HG02610 (cell line): Measurements from ENCODE around the gene S100P.

Experiments used
- ATAC-seq: cut with Tn5 transposase; IDR thresholded peaks from one replicate; pipeline ENCODE4 v1.9.1; 2021; ENCODE audit warnings: mild to moderate bottlenecking, moderate library complexity; ENCODE audit not compliant: unreplicated experiment

Gene S100P

DNA sequence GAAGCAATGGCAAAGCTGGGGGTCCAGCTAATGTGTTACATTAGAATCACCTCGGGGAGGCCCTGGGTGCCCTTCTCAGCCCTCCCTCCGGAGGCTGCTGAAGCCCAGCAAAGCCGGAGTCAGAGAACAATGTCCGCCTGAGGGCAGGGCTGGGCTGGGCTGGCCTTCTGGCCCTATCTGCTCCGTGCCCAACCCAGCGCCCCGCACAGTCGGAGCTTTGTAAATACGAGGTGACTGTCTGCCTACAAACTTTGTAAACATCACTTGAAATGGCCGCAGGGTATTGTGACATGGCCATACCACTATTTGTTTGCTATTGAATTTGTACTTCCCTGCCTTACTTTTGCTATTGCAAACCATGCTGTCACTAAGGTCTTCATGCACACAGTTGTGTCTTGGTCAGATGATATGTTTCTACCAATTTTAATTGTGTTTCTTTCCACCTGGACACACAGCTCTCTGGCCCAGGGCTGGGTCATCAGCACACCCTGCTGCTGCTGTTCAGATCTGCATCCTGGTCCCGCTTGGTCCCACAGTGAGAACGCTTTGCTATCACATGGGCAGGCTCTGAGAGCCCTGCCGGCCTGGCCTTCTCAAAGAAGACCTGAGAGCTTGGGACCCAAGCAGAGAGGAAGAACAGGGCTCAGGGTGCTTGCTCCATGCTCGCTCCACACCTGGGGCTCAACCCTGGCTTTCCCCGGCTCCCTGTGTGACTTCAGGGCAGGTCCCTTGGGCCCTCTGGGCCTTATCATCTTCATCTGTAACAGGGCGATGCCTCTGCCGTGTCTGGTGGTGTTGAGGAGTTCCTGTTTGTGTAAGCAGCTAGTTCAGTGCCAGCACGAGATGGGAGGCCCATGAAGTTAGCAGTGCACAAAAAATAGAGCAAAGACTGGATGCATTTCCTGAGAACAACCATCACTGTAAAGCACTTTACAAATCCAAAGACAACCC, 2.3 kb downstream of the S100P start:
- no peak for ATAC-seq

DNA sequence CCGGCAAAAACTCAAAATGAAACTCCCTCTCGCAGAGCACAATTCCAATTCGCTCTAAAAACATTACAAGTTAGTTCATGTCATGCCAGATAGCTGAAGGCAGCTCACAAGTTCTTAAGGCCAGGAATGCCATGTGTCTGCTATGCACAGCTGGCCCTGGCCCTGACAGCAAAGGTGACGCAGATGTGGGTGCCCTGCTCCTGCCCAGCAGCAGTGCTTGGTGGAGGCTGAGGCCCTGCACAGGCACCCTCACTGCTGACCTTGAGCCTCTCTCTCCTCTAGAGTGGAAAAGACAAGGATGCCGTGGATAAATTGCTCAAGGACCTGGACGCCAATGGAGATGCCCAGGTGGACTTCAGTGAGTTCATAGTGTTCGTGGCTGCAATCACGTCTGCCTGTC, 2.9 kb downstream of the S100P start:
- ATAC-seq, result no peak

DNA sequence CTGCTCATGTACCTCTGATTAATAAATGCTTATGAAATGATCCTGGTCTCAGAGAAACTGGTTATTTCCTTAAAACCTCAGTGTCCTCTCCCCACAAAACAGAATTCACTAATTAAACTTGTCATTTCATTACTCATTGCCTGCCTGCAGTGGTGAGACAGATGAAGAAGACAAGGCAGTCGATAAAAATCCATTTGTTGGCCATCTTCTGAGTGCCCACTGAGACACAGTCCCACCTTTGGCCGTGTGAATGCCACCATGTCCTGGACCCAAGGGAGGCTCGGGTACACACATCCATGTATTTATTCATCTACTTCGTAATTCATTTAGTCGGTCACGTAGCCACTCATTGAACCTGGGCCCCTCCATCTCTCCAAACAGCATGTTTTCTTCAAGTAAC, 3.5 kb downstream of the S100P start:
- no peak for ATAC-seq

DNA sequence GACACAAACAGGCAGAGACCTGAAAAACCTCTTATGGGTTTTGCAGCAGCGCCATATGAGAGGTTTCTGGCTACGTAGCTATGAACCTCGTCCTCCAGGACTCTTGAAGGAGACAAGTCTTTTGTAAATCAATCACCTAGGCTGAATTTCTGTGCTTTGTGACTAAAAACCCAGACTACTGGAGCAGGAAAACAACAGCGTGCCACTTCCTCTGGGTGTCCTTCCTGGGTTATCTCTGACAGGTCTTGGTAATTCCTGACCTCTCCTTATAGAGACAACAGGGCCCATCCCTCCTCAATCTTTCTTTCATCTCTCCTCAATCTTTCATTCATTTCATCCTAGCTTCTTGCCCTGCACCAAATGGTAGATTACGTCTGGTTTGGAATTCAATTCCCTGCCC, 5.7 kb downstream of the S100P start:
- ATAC-seq, result no peak

DNA sequence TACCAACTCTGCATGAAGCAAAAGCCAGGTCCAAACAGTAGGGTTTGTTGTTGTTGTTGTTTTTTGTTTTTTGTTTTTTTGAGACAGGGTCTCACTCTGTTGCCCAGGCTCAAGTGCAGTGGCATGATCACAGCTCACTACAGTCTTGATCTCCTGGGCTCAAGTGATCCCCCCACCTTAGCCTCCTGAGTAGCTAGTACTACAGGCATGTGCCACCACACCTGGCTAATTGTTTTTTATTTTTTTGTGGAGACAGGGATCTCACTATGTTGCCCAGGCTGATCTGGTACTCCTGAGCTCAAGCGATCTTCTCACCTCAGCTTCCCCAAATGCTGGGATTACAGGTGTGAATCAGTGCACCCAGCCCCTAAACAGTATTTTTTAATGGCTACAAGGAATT, 6.2 kb downstream of the S100P start:
- no peak for ATAC-seq

DNA sequence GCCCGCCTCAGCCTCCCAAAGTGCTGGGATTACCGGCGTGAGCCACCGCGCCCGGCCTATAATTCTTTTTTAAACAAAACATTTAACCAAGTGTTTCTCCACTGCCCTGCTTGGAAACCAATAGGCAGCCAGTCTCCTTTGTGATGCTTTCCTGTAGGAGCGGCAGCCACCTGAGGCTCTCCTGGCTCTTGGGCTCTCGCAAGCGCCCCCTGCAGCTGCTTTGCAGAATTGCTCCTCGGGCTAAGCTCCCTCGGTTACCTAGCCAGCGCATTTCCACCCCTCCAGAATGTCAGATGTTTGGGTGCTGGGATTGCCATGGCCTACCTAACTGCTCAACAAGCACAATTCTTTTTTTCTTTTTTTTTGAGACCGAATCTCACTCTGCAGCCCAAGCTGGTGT, 7.7 kb downstream of the S100P start:
- no peak for ATAC-seq

DNA sequence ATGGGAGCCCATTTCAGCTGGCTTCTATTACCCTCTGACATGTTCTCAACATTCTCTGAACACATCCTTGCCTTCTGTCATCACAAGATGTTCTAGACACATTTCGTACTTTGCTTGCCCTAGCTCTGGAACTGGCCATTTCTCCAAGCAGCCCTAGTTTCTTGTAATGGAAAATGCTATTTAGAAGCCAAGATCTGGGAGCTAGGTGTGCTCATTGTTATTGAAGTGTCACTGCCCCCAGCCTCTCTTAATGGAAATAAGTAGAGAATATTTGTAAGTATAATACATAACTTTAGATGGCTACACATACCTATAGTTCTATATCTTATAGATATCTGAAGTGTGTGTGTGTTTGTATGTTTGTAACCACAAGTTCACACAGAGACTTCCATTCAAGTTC, 9.1 kb downstream of the S100P start:
- ATAC-seq, result no peak

DNA sequence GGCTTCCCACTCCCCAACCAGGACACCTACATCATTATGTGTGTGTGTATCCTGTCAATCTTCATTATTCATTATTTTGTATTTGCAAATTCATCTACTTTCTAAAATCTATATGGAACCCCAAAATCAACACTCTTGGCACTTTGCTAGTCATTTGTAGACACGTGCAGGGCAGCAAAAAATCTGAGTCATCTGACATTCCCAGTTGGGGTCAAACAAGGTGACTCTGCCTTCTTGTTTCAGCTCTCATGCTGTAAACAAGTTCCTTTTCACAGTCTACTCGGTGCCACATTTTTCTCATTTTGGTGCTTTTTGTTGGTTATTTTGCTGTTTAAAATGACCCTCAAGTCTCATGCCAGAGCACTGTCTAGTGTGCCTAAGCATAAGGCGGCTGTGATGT, 10.1 kb downstream of the S100P start:
- ATAC-seq, result no peak

DNA sequence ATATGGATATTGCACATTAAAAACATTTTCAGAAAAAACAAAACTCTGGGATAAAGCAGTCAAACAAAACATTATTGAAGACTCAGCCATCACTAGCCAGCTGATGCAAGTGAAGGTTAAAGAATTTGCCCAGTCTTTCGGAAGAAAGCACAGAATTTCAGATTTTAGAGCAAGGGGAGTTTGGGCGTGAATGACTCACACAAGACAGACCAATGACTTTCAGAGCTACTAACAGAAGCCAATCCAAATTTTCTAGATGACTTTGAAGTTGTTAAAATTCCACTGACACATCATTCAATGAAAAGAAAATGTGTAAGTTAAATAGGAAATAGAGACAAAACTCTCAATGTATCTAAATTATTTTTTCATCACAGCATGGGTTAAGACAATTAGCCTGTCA, 12.0 kb downstream of the S100P start:
- no peak for ATAC-seq

DNA sequence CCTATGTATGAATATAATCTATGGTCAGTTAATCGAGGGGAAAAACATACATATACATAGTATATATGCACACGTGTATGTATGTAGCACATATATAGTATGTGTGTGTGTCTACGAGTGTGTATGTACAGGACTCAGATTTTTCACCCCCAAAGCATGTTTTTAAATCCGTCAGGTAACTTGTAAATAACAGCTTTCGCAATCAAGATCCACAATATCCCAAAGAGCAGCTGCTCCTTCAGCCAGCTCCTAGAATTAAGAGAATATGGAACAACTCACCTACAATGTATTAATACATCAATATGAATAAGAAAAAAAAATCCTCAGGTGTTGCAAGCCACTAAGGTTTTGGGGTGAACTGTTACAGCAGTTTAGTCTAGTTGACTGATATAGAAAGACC, 12.5 kb downstream of the S100P start:
- no peak for ATAC-seq

DNA sequence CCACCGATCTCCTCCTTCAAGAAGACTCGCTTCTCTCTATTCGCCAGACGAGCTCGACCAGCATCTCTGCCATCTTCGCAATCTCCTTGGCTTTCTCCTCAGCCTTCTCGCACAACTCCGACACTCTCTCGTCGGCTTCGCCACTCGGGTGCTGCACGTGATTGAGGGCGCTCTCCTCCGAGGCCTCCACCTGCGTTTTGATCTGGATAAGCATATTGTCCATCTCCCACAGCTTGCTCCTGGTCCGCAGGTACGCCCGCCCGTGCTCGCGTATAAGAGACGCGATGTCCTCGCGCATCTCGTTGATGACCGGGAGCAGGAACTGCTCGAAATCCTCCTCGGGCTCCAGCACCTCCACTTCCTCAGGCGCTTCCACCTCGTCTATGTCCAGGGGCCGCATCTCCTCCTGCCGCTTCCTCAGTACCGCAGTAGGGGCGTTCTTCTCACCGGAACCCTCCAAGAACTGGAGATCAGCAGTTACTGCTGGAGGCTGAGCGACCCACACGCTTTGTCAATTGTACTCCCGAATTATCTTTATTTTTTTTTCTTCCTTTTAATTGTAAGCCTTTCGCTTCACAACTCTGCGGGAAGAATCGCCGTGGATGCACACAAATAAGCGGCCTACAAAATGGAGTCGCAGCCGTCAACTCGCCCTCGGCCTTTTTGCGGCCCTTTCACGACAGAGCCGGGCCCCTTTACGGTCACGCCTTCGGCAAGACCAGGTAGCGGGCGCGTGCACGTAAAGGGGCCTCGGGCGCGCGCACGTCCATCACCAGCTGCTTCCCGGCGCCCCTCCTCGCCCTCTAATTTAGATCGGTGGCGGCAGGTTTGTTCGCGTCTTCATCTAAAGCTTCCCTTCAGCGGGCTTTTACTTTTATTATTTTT, 15.8 kb downstream of the S100P start, which contains the start of gene MRFAP1L1:
Gene MRFAP1L1 (minus strand): TSS at position 636 of the 885 bp plus-strand sequence. CDS start 236 bp downstream, at position 400.
- peak; percentile 53 for ATAC-seq

DNA sequence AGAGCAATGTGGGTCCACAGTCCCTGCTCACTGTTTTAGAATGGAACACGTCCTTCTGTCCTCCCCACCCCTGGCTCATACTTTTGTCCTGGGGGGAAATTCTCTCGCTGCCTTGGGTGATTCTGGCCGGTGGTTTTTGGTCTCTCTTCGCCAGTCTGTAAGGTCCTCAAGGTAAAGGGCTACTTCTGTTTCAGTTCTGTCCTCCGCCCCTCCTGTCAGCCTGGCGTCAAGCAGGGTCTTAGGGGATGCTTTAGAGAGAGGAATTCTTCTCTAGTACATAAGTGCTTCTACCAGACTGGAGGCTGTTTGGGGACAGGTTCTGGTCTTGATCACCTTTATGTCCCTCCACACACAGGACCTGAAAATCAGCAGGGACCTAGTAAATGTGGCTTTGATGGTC, 16.6 kb downstream of the S100P start:
- ATAC-seq, result peak; percentile 18

DNA sequence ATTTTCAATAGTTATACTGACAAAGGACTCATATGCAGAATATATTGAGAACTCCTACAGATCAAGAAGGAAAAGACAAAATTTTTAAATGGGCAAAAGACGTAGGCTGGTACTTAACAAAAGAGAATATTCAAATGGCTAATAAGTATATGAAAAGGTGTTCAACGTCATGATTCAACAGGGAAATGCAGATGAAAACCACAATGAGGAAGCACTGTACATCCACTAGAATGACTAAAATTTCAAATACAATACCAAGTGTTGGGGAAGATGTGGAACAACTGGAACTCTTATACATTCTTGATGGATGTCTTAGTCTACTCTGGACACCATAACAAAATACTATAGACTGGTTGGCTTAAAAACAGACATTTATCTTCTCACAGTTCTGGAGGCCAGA, 17.3 kb downstream of the S100P start:
- no peak for ATAC-seq

DNA sequence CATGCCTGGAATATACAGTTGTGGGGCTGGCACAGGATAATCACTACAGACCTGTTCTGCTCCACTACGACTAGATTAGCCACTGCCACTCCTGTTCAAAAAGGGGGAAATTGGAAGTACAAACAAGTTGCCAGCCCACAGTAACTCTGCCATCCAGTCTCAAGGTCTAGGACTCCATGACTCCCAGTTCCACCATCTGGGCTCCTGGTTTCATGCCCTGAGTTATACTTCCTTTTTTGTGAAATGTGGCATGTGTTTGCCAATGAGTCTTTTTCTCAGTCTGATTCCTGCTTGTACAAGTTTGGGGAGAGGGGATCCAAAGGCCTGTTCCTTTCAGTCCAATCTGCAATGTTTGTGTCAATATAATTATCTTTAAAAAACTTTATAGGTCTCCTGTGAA, 21.3 kb downstream of the S100P start:
- ATAC-seq, result no peak

DNA sequence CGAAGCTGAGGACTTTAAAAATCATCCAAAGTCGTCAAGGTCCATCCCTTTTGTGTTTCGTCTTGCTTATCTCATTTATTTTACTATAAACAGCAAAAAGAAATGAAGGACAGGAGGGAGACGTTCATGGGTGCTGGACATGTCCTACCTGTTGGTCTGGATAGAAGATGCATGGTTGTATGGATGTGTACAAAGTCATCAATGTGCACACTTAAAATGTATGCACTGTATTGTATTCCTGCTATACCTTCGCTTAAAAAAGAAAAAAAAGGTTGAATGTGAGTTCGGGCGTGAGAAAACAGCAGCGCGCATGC, 22.0 kb downstream of the S100P start:
- no peak for ATAC-seq

DNA sequence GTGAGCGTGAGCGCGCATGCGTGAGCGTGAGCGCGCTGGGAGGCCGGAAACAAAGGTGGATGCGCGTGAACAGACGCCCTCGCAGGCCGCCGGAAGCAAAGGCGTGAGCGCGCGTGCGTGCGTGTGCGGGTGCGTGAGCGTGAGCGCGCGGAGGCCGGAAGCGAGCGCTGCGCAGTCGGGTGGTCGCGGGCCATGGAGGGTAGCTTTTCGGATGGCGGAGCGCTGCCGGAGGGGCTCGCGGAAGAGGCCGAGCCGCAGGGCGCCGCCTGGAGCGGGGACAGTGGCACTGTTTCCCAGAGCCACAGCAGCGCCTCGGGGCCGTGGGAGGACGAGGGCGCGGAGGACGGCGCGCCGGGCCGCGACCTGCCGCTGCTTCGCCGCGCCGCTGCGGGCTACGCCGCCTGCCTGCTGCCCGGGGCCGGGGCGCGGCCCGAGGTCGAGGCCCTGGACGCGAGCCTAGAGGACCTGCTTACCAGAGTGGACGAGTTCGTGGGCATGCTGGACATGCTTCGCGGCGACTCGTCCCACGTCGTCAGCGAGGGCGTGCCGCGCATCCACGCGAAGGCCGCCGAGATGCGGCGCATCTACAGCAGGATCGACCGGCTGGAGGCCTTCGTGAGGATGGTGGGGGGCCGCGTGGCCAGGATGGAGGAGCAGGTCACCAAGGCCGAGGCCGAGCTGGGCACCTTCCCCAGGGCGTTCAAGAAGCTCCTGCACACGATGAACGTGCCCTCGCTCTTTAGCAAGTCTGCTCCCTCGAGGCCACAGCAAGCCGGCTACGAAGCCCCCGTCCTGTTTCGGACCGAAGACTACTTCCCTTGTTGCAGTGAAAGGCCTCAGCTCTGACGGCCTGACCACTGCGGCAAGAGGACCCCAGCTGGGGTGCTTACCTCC, 22.6 kb downstream of the S100P start, which contains the start of gene BLOC1S4:
Gene BLOC1S4 (plus strand): TSS at position 157 of the 894 bp plus-strand sequence. CDS start 36 bp downstream, at position 193.
- peak; percentile 79 for ATAC-seq

DNA sequence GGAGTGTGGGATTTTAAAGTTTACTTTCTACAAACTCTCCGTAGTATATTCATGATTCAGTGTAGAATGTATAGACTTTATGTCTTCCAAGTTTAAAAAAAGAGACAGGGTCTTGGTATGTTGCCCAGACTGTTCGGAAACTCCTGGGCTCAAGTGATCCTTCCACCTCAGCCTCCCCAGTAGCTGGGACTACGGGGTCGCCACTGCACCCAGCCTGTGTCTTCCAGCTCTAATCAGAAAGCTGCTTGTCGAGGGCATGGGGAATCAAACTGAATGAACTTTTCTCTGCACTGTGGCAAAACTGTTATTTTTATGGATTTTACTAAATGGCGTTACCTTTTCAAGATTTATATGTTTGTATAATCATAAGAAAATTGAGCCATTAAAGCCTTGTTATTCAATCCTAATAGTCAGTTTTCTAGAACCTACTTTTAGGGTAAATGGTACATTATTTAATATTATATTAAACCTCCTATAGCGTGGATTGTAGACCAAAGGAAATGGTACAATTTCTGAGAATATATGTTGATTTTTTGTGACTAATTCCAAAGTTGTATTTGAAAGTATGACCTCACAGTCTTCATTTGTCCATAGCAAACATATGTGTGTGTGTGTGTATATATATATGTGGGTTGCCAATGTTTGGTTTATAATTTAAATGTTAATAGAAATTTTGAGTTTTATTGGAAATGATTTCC, 23.4 kb downstream of the S100P start:
- peak; percentile 5 for ATAC-seq

DNA sequence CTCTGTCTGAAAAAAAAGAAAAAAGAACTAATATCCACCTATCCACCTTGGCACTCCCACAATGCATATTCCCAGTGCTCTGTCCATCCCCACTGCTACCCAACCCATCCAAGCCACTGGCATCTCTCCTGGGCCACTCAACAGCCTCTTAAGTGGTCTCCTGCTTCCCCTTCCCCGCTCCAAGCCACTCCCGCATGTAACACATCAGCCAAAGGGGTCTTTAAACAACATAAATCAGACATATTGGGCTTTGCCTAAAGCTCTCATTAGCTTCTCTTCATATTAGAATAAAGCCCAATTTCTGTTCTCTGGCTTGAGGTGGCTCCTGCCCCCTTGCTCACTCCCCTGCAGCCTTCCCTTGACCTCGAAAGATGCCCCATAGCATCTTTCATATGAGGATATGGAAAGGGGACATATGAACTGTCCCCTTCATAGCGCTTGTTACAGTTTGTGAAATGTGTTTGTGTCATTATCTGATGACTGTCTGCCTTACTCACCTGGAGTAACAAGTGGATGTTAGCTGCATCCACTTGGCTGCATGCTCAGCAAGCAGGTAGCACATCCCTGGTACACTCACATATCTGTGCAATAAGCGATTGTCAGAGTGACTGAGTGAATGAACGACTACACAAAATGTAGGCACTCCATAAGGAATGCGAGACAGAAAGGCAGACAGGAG, 25.4 kb downstream of the S100P start:
- no peak for ATAC-seq

DNA sequence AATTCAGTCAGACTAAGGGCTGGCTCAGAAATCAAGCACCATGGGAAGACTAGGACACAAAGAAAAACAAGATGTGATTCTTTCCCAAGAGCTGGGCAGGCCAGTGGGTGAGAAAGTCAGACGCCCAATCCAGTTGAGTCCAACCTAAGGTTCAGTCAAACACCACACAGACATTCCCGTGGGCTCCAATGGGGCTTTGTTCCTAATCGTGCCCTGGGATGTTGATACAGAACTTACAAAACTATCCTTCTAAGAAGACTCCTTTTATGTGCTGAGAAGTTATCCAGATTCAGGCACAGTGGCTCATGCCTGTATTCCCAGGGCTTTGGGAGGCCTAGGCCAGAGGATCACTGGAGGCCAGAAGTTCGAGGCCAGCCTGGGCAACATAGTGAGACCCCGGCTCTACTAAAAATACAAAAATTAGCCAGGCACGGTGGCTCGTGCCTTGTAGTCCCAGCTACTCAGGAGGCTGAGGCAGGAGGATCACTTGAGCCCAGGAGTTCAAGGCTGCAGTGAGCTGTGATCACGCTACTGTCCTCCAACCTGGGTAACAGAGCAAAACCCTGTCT, 26.0 kb downstream of the S100P start:
- ATAC-seq, result no peak
